COR-L47 (cell line): Measurements from ENCODE around the gene LSS.
"Not testable (repeated sequence)": the region's sequence is repeated elsewhere in the genome, so short reads cannot be mapped to it uniquely, and the experiment has no call there.

ENCODE experiments used
- DNase-seq: peaks from one replicate; lab custom pipeline; 2025; lab: John Stamatoyannopoulos, UW

The LSS gene

GRCh38 chr21:46245213-46245915, 16.8 kb upstream of the LSS start:
- no peak for DNase-seq

DNA sequence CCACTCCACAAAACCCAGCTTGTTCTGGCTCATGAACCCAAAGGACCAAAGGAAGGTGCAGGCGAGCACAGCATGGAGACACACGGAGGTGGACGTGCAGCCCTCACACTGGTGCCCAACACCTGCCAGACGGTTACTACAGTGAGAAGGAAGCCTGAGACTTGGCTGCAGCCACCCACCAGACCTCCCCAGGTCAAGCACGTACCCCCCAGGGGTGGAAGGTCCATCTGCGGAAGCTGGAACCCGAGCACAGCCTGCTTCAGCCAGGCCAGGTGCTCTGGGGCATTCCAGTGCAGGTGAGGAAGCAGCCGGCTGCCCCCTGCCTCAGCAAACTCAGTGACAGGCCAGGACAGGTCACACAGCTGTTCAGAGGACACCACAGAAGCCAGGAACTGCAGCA, 16.0 kb upstream of the LSS start:
- no peak for DNase-seq

- DNase-seq = no peak
Measured at GRCh38 chr21:46243960-46244361, 15.4 kb upstream of the LSS start.

GRCh38 chr21:46243325-46243724, 14.8 kb upstream of the LSS start:
- no peak for DNase-seq

- not testable (repeated sequence) for DNase-seq
Measured at GRCh38 chr21:46241577-46241976, 13.0 kb upstream of the LSS start.

DNA sequence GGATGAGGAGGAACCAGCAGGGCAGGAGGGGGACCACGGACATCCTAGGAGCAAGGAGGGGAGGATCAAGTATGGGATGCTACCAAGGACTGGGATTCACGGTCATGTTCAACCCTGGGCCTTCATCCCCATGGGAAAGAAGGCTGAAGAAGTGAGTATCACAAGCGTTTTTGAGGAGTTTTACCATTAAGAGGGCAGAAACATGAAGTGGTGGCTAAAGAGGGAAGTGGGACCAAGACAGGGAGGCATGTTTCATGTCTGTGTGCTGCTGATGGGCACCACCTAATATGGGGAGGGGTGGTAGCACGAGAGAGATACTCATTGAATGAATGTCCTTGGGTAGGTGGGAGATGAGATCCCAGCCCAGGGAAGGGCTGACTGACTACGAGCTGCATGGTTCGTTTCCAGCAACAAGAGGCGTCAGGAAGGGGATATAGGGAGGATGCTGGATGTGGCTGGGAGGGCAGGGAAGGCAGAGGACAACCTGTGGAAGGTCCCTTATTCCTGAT, 11.3 kb upstream of the LSS start:
- no peak for DNase-seq

- DNase-seq = no peak
Measured at GRCh38 chr21:46237474-46237873, 8.9 kb upstream of the LSS start.

- no peak for DNase-seq
Measured at GRCh38 chr21:46234436-46234950, 5.9 kb upstream of the LSS start.

- no peak for DNase-seq
Measured at GRCh38 chr21:46229923-46230260, 1.3 kb upstream of the LSS start.

DNA sequence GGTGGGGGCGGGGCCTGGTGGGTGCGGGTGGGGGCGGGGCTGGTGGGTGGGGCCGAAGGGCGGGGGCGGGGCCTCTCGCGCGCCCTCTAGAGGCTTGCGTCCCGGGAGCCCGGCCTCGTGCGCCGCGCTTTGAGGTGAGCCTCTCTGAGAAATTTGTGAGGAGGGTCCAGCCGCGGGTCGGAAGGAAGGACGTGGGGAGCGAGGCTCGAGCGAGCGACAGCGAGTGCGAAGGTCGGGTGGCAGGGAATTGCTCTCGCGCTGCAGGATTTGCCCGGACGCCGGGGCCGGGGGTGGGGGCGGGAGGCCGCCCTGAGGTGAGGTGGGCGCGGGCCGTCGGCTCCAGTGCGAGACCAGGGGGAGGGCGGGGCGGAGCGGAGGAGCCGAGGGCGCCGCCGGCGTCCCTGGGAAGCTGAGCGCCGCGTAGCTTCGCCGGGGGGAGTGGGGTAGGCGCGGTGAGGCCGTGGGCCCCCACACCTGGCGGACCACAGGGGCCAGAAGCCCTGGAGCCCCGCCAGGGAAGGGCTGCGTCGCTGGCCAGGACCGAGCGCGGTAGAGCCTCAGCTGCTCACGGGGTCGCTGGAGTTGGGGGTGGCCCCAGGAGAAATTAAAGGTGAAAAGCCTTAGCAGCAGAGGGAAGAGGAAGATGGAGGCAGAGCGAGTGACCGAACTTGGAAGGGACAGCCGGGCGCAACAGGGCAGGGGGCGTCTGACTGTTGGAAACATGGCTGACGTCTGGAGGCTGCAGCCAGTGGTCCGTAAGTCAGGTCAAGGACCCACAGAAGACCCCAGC, 754 bp upstream of the LSS start:
- DNase-seq = peak; percentile 41

DNA sequence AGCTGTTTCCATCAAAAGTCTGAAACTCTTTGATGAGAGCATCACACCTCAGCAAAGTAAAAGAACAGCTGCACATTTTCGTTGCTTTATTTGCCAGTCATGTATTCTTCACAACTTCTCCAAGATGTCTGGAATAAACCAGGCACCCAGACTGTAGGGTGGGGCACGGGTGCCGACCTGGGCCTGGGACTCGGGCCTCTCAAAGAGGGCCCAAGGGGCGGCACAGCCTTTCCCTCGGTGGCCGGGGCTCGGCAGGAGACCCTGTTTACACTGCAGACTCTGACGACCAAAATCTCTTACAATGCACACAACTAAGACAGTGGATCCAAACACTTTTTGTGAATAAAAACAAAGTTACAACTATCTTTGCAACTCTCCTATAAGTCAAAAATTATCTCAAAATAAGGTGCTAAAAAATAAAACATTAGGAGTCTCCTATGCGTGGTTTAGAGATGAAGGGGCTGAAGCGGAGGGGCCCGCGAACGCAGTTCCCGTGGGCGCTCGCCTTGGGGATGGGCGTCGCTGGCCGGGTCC, 696 bp downstream of the LSS start:
- DNase-seq = no peak

DNA sequence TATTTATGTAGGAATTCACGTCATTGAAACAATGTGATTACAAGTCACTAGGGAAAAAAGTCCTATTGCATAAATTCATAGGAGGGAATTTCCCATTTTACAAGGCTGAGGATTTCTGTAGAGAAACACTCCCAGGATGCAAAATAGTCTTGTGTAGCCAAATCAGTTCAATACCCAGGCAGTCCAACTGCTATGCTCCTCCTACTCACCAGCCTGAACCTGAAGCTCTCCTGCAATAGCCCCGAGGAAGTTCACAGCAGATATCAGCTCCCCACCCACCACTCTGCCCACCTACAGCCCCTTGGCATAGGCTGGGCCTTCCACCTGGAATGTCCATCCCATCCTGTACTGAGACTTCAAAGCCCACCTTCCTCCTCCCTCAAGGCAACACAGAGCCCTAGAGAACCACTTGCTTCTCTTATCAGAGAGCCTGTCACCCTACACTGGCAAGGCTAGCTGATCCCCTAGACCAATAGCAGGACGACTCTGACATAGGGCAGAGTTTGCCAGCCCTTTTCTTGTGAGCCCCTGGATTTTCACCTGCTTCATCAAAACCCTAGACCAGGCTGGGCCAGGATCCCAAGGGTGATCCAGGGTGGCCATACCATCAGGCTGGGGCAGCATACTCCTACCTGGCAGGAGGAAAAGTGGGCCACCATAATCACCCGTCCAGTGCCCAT, 1.5 kb downstream of the LSS start:
- DNase-seq = no peak

- DNase-seq = no peak
Measured at GRCh38 chr21:46226146-46226545, 2.4 kb downstream of the LSS start.

DNA sequence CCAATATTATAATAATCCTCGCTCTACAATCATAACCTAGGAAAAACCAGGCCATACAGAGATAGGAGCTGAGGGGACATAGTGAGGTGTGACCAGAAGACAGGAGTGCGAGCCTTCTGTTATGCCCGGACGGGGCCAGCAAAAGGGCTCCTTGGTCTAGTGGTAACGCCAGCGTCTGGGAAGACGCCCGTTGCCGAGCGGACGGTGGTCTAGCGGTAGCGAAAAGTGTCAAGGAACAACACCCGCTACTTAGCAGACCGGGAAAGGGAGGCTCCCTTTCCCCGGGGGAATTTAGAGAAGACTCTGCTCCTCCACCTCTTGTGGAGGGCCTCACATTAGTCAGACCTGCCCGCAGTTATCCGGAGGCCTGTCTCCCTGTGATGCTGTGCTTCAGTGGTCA, 4.9 kb downstream of the LSS start:
- DNase-seq = not testable (repeated sequence)

GRCh38 chr21:46223217-46223616, 5.4 kb downstream of the LSS start:
- DNase-seq = no peak

GRCh38 chr21:46222436-46223116, 6.0 kb downstream of the LSS start:
- no peak for DNase-seq

- DNase-seq = no peak
Measured at GRCh38 chr21:46221664-46222435, 6.7 kb downstream of the LSS start.

DNA sequence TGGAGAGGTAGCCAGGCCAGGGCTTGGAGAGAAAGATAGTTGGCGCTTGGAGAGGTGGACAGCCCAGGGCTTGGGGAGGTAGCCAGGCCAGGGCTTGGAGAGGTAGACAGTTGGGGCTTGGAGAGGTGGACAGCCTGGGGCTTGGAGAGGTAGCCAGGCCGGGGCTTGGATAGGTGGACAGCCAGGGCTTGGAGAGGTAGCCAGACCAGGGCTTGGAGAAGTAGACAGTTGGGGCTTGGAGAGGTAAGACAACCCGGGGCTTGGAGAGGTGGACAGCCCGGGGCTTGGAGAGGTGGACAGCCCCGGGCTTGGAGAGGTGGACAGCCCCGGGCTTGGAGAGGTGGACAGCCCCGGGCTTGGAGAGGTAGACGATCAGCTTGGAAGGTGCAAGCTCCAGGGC, 7.7 kb downstream of the LSS start:
- DNase-seq = no peak

DNA sequence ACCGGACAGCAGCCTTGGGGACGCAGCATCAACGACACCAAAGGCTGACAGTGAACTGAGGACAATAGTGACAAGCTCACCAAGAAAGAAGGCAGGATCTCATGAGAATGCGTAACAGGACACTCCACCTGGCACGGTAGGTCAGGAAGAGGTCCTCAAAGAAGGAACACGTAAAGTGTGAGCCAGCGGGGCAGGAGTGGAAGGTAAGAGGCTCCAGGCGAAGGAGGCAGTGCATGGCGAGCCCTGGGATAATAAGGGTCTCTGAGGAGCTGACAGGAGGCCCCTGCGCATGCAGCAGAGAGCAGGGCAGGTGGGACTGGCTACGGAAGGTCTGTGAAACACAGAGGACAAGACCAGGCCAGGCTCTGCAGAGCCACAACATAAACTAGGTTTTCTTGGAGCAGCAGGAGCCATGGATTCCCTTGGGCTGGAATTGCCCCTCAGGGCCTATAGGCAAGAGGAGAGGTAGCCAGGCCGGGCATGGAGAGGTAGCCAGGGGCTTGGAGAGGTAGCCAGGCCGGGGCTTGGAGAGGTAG, 8.2 kb downstream of the LSS start:
- DNase-seq = no peak

GRCh38 chr21:46219591-46220239, 8.9 kb downstream of the LSS start:
- no peak for DNase-seq
